ENCODE measurements around the gene PI16. TPM values are rescaled to one million over a fixed set of nuclear protein-coding genes. Genes with fewer than 3 reads are reported as not detected.

Gene PI16
- total RNA-seq, 1 donor from 2014 or later, result not detected

DNA sequence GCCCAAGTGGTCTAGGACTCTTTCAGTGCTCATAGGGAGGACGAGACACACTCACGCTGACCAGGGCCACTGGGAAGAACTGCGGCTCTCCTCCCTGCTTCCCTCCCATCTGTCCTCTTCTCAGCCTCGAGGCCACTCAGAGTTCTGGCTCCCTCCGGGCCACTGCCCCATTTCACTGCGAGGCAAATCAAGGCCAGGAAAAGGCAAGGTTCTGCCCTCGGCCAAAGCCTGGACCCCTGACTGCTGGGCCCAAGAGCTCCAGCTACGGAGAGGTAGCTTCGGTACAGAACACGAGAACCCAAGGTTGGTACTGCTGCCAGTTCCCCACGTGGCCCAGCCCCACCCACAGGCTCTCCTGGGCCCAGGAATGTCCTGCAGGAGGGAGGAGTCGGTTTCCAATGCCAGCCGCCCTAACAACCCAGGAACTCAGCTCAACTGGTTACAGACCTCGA lies 14.7 kb downstream of the PI16 start:
- DNase-seq (ENCODE audit: low read depth), result no peak

DNA sequence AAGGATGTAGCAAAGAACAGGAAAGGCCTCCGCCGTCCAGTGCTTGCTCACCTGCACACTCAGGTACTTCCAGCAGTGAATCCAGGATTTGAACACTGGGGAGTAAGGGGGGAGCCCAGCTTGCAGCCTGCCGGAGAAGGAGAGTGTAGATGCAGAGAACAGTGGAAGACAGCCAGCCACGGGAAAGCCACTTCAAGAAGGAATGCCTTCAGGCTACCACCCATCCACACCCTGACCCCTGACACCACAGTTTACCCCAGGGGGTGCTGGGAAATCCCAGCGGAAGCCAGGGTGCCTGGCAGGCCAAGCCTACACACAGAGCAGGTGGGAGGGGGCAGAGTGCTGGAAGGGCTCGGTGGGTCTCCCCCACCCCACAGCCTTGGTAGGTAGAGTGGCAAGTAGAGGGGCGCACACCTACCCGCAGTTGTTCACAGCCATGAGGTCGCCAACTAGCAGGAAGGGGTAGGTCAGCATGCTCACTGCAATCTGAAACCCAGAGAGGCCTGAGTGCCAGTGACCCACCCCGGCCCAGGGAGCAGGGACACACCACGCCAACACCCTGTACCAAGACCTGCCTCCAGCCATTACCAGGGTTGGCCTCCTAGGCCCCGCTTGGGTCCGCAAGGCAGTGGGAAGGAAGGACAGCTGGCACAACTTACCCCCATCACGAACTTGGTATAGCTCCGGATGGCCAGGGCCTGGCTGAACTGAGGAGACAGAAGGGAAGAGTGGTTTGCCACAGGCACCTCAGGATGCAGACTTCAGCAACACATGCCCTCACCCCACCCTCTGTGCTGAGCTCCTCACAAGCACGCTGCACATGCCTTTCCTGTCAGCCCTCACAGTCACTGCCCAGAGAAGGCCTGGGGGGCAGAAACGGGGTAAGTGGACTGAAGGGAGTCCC lies 15.7 kb downstream of the PI16 start:
- TF ChIP-seq, protein P1, sequence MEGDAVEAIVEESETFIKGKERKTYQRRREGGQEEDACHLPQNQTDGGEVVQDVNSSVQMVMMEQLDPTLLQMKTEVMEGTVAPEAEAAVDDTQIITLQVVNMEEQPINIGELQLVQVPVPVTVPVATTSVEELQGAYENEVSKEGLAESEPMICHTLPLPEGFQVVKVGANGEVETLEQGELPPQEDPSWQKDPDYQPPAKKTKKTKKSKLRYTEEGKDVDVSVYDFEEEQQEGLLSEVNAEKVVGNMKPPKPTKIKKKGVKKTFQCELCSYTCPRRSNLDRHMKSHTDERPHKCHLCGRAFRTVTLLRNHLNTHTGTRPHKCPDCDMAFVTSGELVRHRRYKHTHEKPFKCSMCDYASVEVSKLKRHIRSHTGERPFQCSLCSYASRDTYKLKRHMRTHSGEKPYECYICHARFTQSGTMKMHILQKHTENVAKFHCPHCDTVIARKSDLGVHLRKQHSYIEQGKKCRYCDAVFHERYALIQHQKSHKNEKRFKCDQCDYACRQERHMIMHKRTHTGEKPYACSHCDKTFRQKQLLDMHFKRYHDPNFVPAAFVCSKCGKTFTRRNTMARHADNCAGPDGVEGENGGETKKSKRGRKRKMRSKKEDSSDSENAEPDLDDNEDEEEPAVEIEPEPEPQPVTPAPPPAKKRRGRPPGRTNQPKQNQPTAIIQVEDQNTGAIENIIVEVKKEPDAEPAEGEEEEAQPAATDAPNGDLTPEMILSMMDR (conservative IDR thresholded peaks at IDR 0.05; ENCODE audit: low read depth, low read length), result no peak
- no peak overlapping the region for H3K4me3 ChIP-seq (ENCODE audit: low read depth, low read length)
- no peak for DNase-seq (ENCODE audit: low read depth)

More for the DNA sequence above, 14.7 kb downstream of the PI16 start:
- TF ChIP-seq, protein P1 (conservative IDR thresholded peaks at IDR 0.05; ENCODE audit: low read depth, low read length), result no peak
- H3K4me3 ChIP-seq (ENCODE audit: low read depth, low read length), result no peak overlapping the region

- H3K4me3 ChIP-seq (ENCODE audit: low read depth, low read length), result no peak overlapping the region
- TF ChIP-seq, protein P1 (conservative IDR thresholded peaks at IDR 0.05; ENCODE audit: low read depth, low read length), result no peak
- DNase-seq (ENCODE audit: low read depth), result no peak
These were observed 16.6 kb downstream of the PI16 start for GRCh38 chr6:36970892-36971842.

- TF ChIP-seq, protein P1 (conservative IDR thresholded peaks at IDR 0.05; ENCODE audit: low read depth, low read length), result no peak
- H3K4me3 ChIP-seq (ENCODE audit: low read depth, low read length), result no peak overlapping the region
- DNase-seq (ENCODE audit: low read depth), result no peak
These were observed 17.6 kb downstream of the PI16 start for GRCh38 chr6:36971921-36972673.

DNA sequence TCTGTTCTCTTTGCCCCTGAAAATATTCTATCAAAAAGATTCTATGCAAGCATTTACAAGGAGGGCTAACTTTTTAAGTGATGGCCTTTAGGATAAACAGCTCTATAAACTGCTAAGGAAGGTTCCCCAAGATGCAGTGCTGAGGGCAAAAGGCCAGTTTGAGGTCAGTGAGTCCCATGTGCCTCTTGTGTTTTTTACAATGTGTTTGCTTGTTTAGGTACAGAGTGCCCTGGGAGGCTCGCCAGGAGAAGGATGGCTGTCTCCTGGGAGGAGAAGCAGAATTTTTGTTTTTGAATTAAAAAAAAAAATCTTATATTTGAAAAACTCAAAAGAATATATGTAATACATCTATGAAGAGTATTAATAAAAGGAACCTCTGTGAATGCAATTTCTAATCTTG lies 18.7 kb downstream of the PI16 start:
- no peak for DNase-seq (ENCODE audit: low read depth)
- TF ChIP-seq, protein P1 (conservative IDR thresholded peaks at IDR 0.05; ENCODE audit: low read depth, low read length), result no peak
- no peak overlapping the region for H3K4me3 ChIP-seq (ENCODE audit: low read depth, low read length)

DNA sequence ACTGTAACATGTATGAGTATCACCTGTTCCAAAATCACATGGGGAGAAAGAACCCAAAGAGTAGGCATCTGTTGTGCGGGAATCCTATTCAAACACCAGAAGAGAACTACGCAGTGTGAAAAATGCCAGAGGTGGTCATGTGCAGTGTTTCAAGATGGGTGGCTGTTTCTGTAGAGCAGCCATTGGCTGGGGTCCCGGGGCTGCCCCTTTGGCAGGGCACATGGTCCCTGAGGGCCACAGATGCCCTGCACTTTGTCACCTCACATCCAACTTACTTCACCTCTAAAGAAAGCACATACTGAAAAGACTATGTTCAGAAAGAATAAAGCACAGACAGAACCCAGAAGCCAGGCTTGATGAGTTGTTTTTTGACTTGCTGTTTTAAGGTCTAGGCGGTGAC lies 19.1 kb downstream of the PI16 start:
- H3K4me3 ChIP-seq (ENCODE audit: low read depth, low read length), result no peak overlapping the region
- TF ChIP-seq, protein P1 (conservative IDR thresholded peaks at IDR 0.05; ENCODE audit: low read depth, low read length), result no peak
- no peak for DNase-seq (ENCODE audit: low read depth)

All from epithelial cell of proximal tubule (primary cell).